Head of caudate nucleus (tissue), 42 donors: ENCODE measurements around the gene RSPH1.

Experiments
- DNase-seq, 42 donors: peaks; one replicate each; pipeline versions ENCODE4 v3.0.0 to v3.0.0-alpha.2; 2020 to 2021; ENCODE audit warnings: mixed read lengths in 7 of 42
- intact Hi-C: fragments of 100-400 bp; cut with DNase I; formaldehyde crosslinking; loops from one replicate; pipeline ENCODE4 v1.15.0; 2022

Gene RSPH1

GRCh38 chr21:42459082-42459460 lies 37.0 kb downstream of the RSPH1 start:
- DNase-seq, result no peak
- intact Hi-C loops, result no loop called here

GRCh38 chr21:42456457-42456856 lies 39.6 kb downstream of the RSPH1 start:
- peak in 23 of 42 donors; percentile 10 to 76 (median 42) for DNase-seq
- intact Hi-C loops, result no loop called here

- no peak for DNase-seq
- intact Hi-C loops, result no loop called here
Observed at GRCh38 chr21:42455754-42456440, 40.1 kb downstream of the RSPH1 start.

- intact Hi-C loops, result no loop called here
Observed at GRCh38 chr21:42455196-42455595, 40.8 kb downstream of the RSPH1 start.

GRCh38 chr21:42454786-42455185 lies 41.2 kb downstream of the RSPH1 start:
- intact Hi-C loops, result no loop called here
- DNase-seq, result no peak

More at GRCh38 chr21:42455196-42455595, 40.8 kb downstream of the RSPH1 start:
- no peak for DNase-seq

GRCh38 chr21:42453986-42454570 lies 41.9 kb downstream of the RSPH1 start:
- no peak for DNase-seq
- intact Hi-C loops, result no loop called here

- intact Hi-C loops, result no loop called here
- no peak for DNase-seq
Observed at GRCh38 chr21:42453224-42453985, 42.6 kb downstream of the RSPH1 start.

GRCh38 chr21:42452401-42453223 lies 43.4 kb downstream of the RSPH1 start:
- intact Hi-C loops, result no loop called here
- no peak for DNase-seq

- no peak for DNase-seq
- intact Hi-C loops, result no loop called here
Observed at GRCh38 chr21:42451941-42452340, 44.1 kb downstream of the RSPH1 start.

- no peak for DNase-seq
- intact Hi-C loops, result loop anchor here (5.0 kb wide), 1 partner anchor 301 kb away; no protein-coding TSS in a partner anchor
Observed at GRCh38 chr21:42448686-42449085, 47.3 kb downstream of the RSPH1 start.

- intact Hi-C loops, result loop anchor here (5.0 kb wide), 1 partner anchor 300 kb away; no protein-coding TSS in a partner anchor
- DNase-seq, result no peak
Observed at GRCh38 chr21:42447732-42448131, 48.3 kb downstream of the RSPH1 start.

- DNase-seq, result no peak
- intact Hi-C loops, result loop anchor here (5.0 kb wide), 1 partner anchor 300 kb away; no protein-coding TSS in a partner anchor
Observed at GRCh38 chr21:42447182-42447581, 48.8 kb downstream of the RSPH1 start.

- intact Hi-C loops, result loop anchor here (5.0 kb wide), 1 partner anchor 299 kb away; no protein-coding TSS in a partner anchor
Observed at GRCh38 chr21:42446531-42446930, 49.5 kb downstream of the RSPH1 start.

GRCh38 chr21:42445311-42445710 lies 50.7 kb downstream of the RSPH1 start:
- intact Hi-C loops, result loop anchor here (5.0 kb wide), 1 partner anchor 298 kb away; no protein-coding TSS in a partner anchor
- DNase-seq, result no peak

More at GRCh38 chr21:42446531-42446930, 49.5 kb downstream of the RSPH1 start:
- DNase-seq, result no peak

GRCh38 chr21:42444745-42445059 lies 51.3 kb downstream of the RSPH1 start:
- intact Hi-C loops, result loop anchor here (5.0 kb wide), 1 partner anchor 297 kb away; no protein-coding TSS in a partner anchor
- DNase-seq, result no peak

GRCh38 chr21:42443876-42444744 lies 51.9 kb downstream of the RSPH1 start:
- DNase-seq, result no peak
- intact Hi-C loops, result no loop called here

- intact Hi-C loops, result no loop called here
- DNase-seq, result no peak
Observed at GRCh38 chr21:42443181-42443785, 52.7 kb downstream of the RSPH1 start.

GRCh38 chr21:42441963-42442362 lies 54.1 kb downstream of the RSPH1 start:
- intact Hi-C loops, result no loop called here
- DNase-seq, result no peak
